HepG2 (cell line): ENCODE results near the gene GORASP2. TPM values are rescaled to one million over a fixed set of nuclear protein-coding genes. Genes with fewer than 3 reads are reported as not detected.

ENCODE experiments used
- ATAC-seq: fragments of 200-7000 bp; cut with Tn5 transposase; 3 replicates; pipeline ENCODE4 v1.9.1; 2020; ENCODE audit warnings: mild to moderate bottlenecking, moderate library complexity
- BruUV-seq: library from RNA; stranded (reverse); fragments of 400-500 nt; replicated peaks from 2 replicates; lab custom pipeline; 2021; lab: Mats Ljungman, UMichigan
- CTCF ChIA-PET: fragments of 300-600 bp; formaldehyde crosslinking; extraction: SDS; loops from one replicate; lab custom pipeline; 2021; ENCODE audit warnings: low total read pairs, inconsistent platforms, low intra/inter-chr PET ratio; lab: Yijun Ruan, JAX
- POLR2A ChIA-PET: fragments of 350-600 bp; sonication (Branson Sonifier 250); formaldehyde crosslinking; loops from one replicate; lab custom pipeline; 2020; ENCODE audit warnings: antibody characterized with exemption, inconsistent platforms; lab: Yijun Ruan, JAX
- DNase-seq: peaks from one replicate; pipeline ENCODE4 v3.0.0-alpha.2; 2015; ENCODE audit warnings: low spot score
- FAIRE-seq: peaks from 3 replicates; lab custom pipeline; 2011; peaks lifted over from hg19 to GRCh38; lab: Jason Lieb, UNC
- H2AFZ ChIP-seq: one replicate; pipeline ENCODE4 v1.6.1; 2011; ENCODE audit warnings: low read length, inconsistent platforms
- H3K27ac ChIP-seq: fragments of 300-600 bp; 3 replicates; pipeline ENCODE4 v1.8.0; 2011; ENCODE audit warnings: mixed run types, mild to moderate bottlenecking, mixed read lengths, low read length, inconsistent platforms; ENCODE audit not compliant: insufficient read depth; ENCODE audit errors: extremely low read length
- H3K27me3 ChIP-seq, 2 experiments: fragments of 200-600 bp in 1 of 2; 2 replicates in 1 of 2; 3 replicates in 1 of 2; pipeline versions ENCODE4 v1.6.0 to v1.8.0; 2011; ENCODE audit warnings: low read length in 2 of 2, mild to moderate bottlenecking in 2 of 2, moderate library complexity in 2 of 2, inconsistent platforms in 1 of 2; ENCODE audit not compliant: insufficient read depth in 2 of 2, control insufficient read depth in 1 of 2
- H3K36me3 ChIP-seq, 2 experiments: fragments of 200-600 bp in 1 of 2; replicated peaks in 1 of 2; 2 replicates in 1 of 2; 3 replicates in 1 of 2; pipeline versions ENCODE4 v1.5.1 to v1.8.0; 2011; ENCODE audit warnings: low read length in 2 of 2, inconsistent platforms in 1 of 2; ENCODE audit not compliant: insufficient read depth in 2 of 2, control insufficient read depth in 1 of 2
- H3K4me1 ChIP-seq: 2 replicates; pipeline ENCODE4 v1.5.1; 2012; ENCODE audit warnings: low read length, inconsistent platforms; ENCODE audit not compliant: insufficient read depth
- H3K4me2 ChIP-seq: 2 replicates; pipeline ENCODE4 v1.6.0; 2011; ENCODE audit warnings: low read depth, low read length, inconsistent platforms
- H3K4me3 ChIP-seq, 3 experiments: fragments of 200-600 bp in 1 of 3; sonication (generic), shearing (Covaris generic) in 1 of 3; replicated peaks in 1 of 3; 2 replicates each; pipeline ENCODE4 v1.5.1; 2011 to 2016; ENCODE audit warnings: low read length in 3 of 3, inconsistent platforms in 2 of 3, low read depth in 2 of 3, mild to moderate bottlenecking in 2 of 3, control low read depth in 1 of 3, mixed read lengths in 1 of 3; ENCODE audit not compliant: insufficient read depth in 1 of 3
- H3K79me2 ChIP-seq: one replicate; pipeline ENCODE4 v1.6.1; 2011; ENCODE audit warnings: low read length, inconsistent platforms; ENCODE audit not compliant: insufficient read depth
- H3K9ac ChIP-seq: 2 replicates; pipeline ENCODE4 v1.6.0; 2011; ENCODE audit warnings: mild to moderate bottlenecking, low read depth, low read length, inconsistent platforms; ENCODE audit not compliant: insufficient read depth
- H3K9me3 ChIP-seq: 2 replicates; pipeline ENCODE4 v1.5.1; 2012; ENCODE audit warnings: mild to moderate bottlenecking, low read length
- H4K20me1 ChIP-seq: 2 replicates; pipeline ENCODE4 v1.6.0; 2011; ENCODE audit warnings: inconsistent platforms, mild to moderate bottlenecking, low read length, moderate library complexity; ENCODE audit not compliant: insufficient read depth
- AKNA ChIP-seq: sonication (generic); formaldehyde crosslinking; IDR thresholded peaks from 2 replicates; pipeline ENCODE4 v1.4.0; 2020; ENCODE audit warnings: missing genetic modification reagents, borderline replicate concordance
- ATF7 ChIP-seq, 2 experiments: fragments of 450-650 bp in 1 of 2; sonication (generic) in 1 of 2; formaldehyde crosslinking in 1 of 2; IDR thresholded peaks; 2 replicates each; pipeline versions ENCODE4 v1.4.0 to v1.6.1; 2016 to 2020; ENCODE audit warnings: antibody characterized with exemption in 1 of 2, mild to moderate bottlenecking in 1 of 2, missing genetic modification reagents in 1 of 2
- HHEX ChIP-seq: IDR thresholded peaks from 2 replicates; pipeline ENCODE4 v1.6.1; 2016; ENCODE audit warnings: control low read depth
- HMG20A ChIP-seq: IDR thresholded peaks from 2 replicates; pipeline ENCODE4 v1.6.1; 2016; ENCODE audit warnings: borderline replicate concordance
- RNF2 ChIP-seq: fragments of 450-650 bp; conservative IDR thresholded peaks from 2 replicates; pipeline ENCODE4 v1.6.1; 2016; ENCODE audit warnings: low read depth
- ZBTB14 ChIP-seq: sonication (generic); formaldehyde crosslinking; IDR thresholded peaks from 2 replicates; pipeline ENCODE4 v1.4.0; 2020; ENCODE audit warnings: missing genetic modification reagents
- ZNF558 ChIP-seq: sonication (generic); formaldehyde crosslinking; IDR thresholded peaks from 2 replicates; pipeline ENCODE4 v1.9.0; 2022; ENCODE audit warnings: mild to moderate bottlenecking, missing genetic modification reagents, borderline replicate concordance
- whole genome bisulfite sequencing: methylation state at CpG from one replicate; pipeline ENCODE4 v1.1.6; 2017; ENCODE audit warnings: low lambda C conversion rate; 5-methylcytosine and 5-hydroxymethylcytosine counted together
- in situ Hi-C: cut with HindIII; loops from 2 replicates; pipeline ENCODE4 v1.10.0; 2017; ENCODE audit warnings: low pct_unique_long_range_greater_than_20kb; ENCODE audit not compliant: extremely low pct_ligation_motif_present
- intact Hi-C: fragments of 100-400 bp; cut with micrococcal nuclease; formaldehyde crosslinking; loops from one replicate; pipeline ENCODE4 v1.10.0; 2022; ENCODE audit not compliant: unreplicated experiment
- polyA plus RNA-seq, 8 experiments: library from polyadenylated mRNA; depleted of rRNA in 3 of 8; stranded (reverse) in 7 of 8; unstranded in 1 of 8; fragments of >200 nt; fragmentation: Illumina TruSeq in 4 of 8; extraction: Trizol in 4 of 8; gene quantifications; 2 replicates each; pipeline versions ENCODE4 v1.2.1 to v1.2.3, GENCODE V29; 2011 to 2016; ENCODE audit warnings: low read depth in 4 of 8, missing spikeins in 1 of 8, mixed read lengths in 1 of 8; ENCODE audit not compliant: insufficient read depth in 1 of 8
- total RNA-seq, 5 experiments: library from RNA; depleted of rRNA; stranded (reverse); fragments of >200 nt; fragmentation: Illumina TruSeq; extraction: Trizol; gene quantifications; 2 replicates each; pipeline ENCODE4 v1.2.3, GENCODE V29; 2016; ENCODE audit warnings: low read depth in 1 of 5

The GORASP2 gene
- total and polyA plus RNA-seq, 2 of the 13 experiments (the other 11 are each of a cell fraction or from before 2014, with no cell fraction given) = 103 to 239 TPM

- Histone ChIP-seq H3K4me1 (no peaks in the 10 kb centered on the region), H3K79me2 (no peaks in the 10 kb centered on the region), H4K20me1 (no peaks in the 10 kb centered on the region), H3K4me2 (no peak overlapping the region), H3K9ac (no peak overlapping the region), H3K27me3 (no peaks in the 10 kb centered on the region), H3K4me3 (no peak overlapping the region), H3K9me3 (no peaks in the 10 kb centered on the region), H3K27ac (no peak overlapping the region), H2AFZ (no peak overlapping the region), H3K36me3 (peaks cover 7 to 77% of the 10 kb centered on the region in 2 experiments)
- ATAC-seq = no peak
- no TSS peak for BruUV-seq
- in situ Hi-C loops = no loop called here
- 98% methylated on average over 2 of the region's 2 CpGs for WGBS
- CTCF ChIA-PET = no interaction called here
- no peak for FAIRE-seq
- no peak for DNase-seq
- POLR2A ChIA-PET = no interaction called here
- intact Hi-C loops = no loop called here
- no peak for TF ChIP-seq HMG20A (CRISPR knock-in tag)
- TF ChIP-seq ZBTB14 (CRISPR knock-in tag) = no peak
Measured at GRCh38 chr2:171004833-171005232, 75.8 kb downstream of the GORASP2 start.

- in situ Hi-C loops = no loop called here
- FAIRE-seq = no peak
Measured at GRCh38 chr2:171008550-171009205, 79.6 kb downstream of the GORASP2 start.

More at GRCh38 chr2:171008550-171009205, 79.6 kb downstream of the GORASP2 start:
- H3K4me3 ChIP-seq = no peak overlapping the region
- no peak overlapping the region for H3K9ac ChIP-seq
- no peak overlapping the region for H2AFZ ChIP-seq
- DNase-seq (no peak), ATAC-seq (no peak)
- no TSS peak for BruUV-seq
- 91% methylated on average over 2 of the region's 2 CpGs for WGBS
- H3K4me2 ChIP-seq = no peak overlapping the region
- peak; percentile 26; the same call in 1 of the 2 replicates for TF ChIP-seq ATF7 (IDR thresholded peaks at IDR 0.05)
- no peak for TF ChIP-seq ATF7 (CRISPR knock-in tag; IDR thresholded peaks at IDR 0.05)
- no peak for TF ChIP-seq AKNA (CRISPR knock-in tag)
- TF ChIP-seq ZNF558 = no peak
- no peak for TF ChIP-seq RNF2
- TF ChIP-seq HHEX (CRISPR knock-in tag) = no peak
- no peak overlapping the region for H3K27ac ChIP-seq
- H3K79me2 ChIP-seq = no peaks in the 10 kb centered on the region
- ChIA-PET POLR2A (no interaction called here), CTCF (no interaction called here)
- no peaks in the 10 kb centered on the region for H3K9me3 ChIP-seq
- no peaks in the 10 kb centered on the region for H4K20me1 ChIP-seq
- intact Hi-C loops = no loop called here
- peaks cover 8 to 79% of the 10 kb centered on the region in 2 experiments for H3K36me3 ChIP-seq
- H3K27me3 ChIP-seq = no peaks in the 10 kb centered on the region
- no peaks in the 10 kb centered on the region for H3K4me1 ChIP-seq
